Liver (tissue), 9 donors: ENCODE data around the gene MAP4K4. TPM values are rescaled to one million over a fixed set of nuclear protein-coding genes. Genes with fewer than 3 reads are reported as not detected.

Source experiments
- DNase-seq: peaks from one replicate; pipeline ENCODE4 v3.0.0-alpha.2; 2017; ENCODE audit warnings: low spot score
- H3K27ac ChIP-seq, 2 donors: one replicate each; pipeline ENCODE4 v1.7.0; 2013; ENCODE audit warnings: inconsistent platforms in 2 of 2, low read length in 2 of 2, control low read depth in 1 of 2, low read depth in 1 of 2, mild to moderate bottlenecking in 1 of 2
- H3K27me3 ChIP-seq, 4 donors: one replicate each; pipeline versions ENCODE4 v1.6.1 to v1.7.0; 2013; ENCODE audit warnings: low read length in 3 of 4, inconsistent platforms in 1 of 4, mild to moderate bottlenecking in 1 of 4, moderate library complexity in 1 of 4; ENCODE audit not compliant: control insufficient read depth in 4 of 4, insufficient read depth in 4 of 4
- H3K36me3 ChIP-seq, 4 donors: one replicate each; pipeline versions ENCODE4 v1.6.1 to v1.7.0; 2013; ENCODE audit warnings: low read length in 3 of 4, mild to moderate bottlenecking in 3 of 4, low read depth in 1 of 4, moderate library complexity in 1 of 4; ENCODE audit not compliant: control insufficient read depth in 4 of 4, insufficient read depth in 3 of 4
- H3K4me1 ChIP-seq, 4 donors: one replicate each; pipeline versions ENCODE4 v1.6.1 to v1.7.0; 2013; ENCODE audit warnings: low read length in 3 of 4, mild to moderate bottlenecking in 3 of 4, moderate library complexity in 1 of 4; ENCODE audit not compliant: control insufficient read depth in 4 of 4, insufficient read depth in 4 of 4
- H3K4me3 ChIP-seq, 3 donors: one replicate each; pipeline versions ENCODE4 v1.6.1 to v1.7.0; 2013; ENCODE audit warnings: low read length in 3 of 3, control low read depth in 1 of 3, low read depth in 1 of 3, mild to moderate bottlenecking in 1 of 3
- H3K9ac ChIP-seq, 2 donors: one replicate each; pipeline ENCODE4 v1.7.0; 2013; ENCODE audit warnings: low read length in 2 of 2, mild to moderate bottlenecking in 2 of 2, moderate library complexity in 2 of 2, control low read depth in 1 of 2, low read depth in 1 of 2
- H3K9me3 ChIP-seq, 4 donors: one replicate each; pipeline versions ENCODE4 v1.6.1 to v1.7.0; 2013; ENCODE audit warnings: low read length in 3 of 4; ENCODE audit not compliant: control insufficient read depth in 4 of 4
- EGR1 ChIP-seq, 2 donors: IDR thresholded peaks; 2 replicates each; pipeline ENCODE4 v1.6.1; 2016 to 2018; ENCODE audit warnings: antibody characterized with exemption in 2 of 2, low read depth in 2 of 2
- FOXA1 ChIP-seq: IDR thresholded peaks from 2 replicates; pipeline ENCODE4 v1.6.1; 2016; ENCODE audit warnings: antibody characterized with exemption
- FOXA2 ChIP-seq: IDR thresholded peaks from 2 replicates; pipeline ENCODE4 v1.6.1; 2016; ENCODE audit warnings: antibody characterized with exemption
- GABPA ChIP-seq, 2 donors: IDR thresholded peaks in 1 of 2; conservative IDR thresholded peaks in 1 of 2; 2 replicates each; pipeline ENCODE4 v1.6.1; 2016; ENCODE audit warnings: antibody characterized with exemption in 2 of 2, mild to moderate bottlenecking in 1 of 2, moderate library complexity in 1 of 2
- HNF4A ChIP-seq, 2 donors: conservative IDR thresholded peaks; 2 replicates each; pipeline ENCODE4 v1.6.1; 2016; ENCODE audit warnings: antibody characterized with exemption in 2 of 2, mild to moderate bottlenecking in 2 of 2
- HNF4G ChIP-seq: IDR thresholded peaks from 2 replicates; pipeline ENCODE4 v1.6.1; 2016; ENCODE audit warnings: antibody characterized with exemption
- JUND ChIP-seq, 2 donors: IDR thresholded peaks; 2 replicates each; pipeline ENCODE4 v1.6.1; 2016; ENCODE audit warnings: antibody characterized with exemption in 2 of 2
- NR2F2 ChIP-seq: IDR thresholded peaks from 2 replicates; pipeline ENCODE4 v1.6.1; 2016; ENCODE audit warnings: antibody characterized with exemption
- RAD21 ChIP-seq, 2 donors: IDR thresholded peaks; 2 replicates each; pipeline ENCODE4 v1.6.1; 2016; ENCODE audit warnings: antibody characterized with exemption in 2 of 2, mild to moderate bottlenecking in 2 of 2
- RXRA ChIP-seq, 2 donors: IDR thresholded peaks; 2 replicates each; pipeline ENCODE4 v1.6.1; 2017 to 2018; ENCODE audit warnings: antibody characterized with exemption in 2 of 2, mild to moderate bottlenecking in 1 of 2
- SP1 ChIP-seq: IDR thresholded peaks from 2 replicates; pipeline ENCODE4 v1.6.1; 2018; ENCODE audit warnings: antibody characterized with exemption, mild to moderate bottlenecking
- TAF1 ChIP-seq: conservative IDR thresholded peaks from 2 replicates; pipeline ENCODE4 v1.6.1; 2016; ENCODE audit warnings: antibody characterized with exemption, mild to moderate bottlenecking
- YY1 ChIP-seq: IDR thresholded peaks from 2 replicates; pipeline ENCODE4 v1.6.1; 2016; ENCODE audit warnings: antibody characterized with exemption, mild to moderate bottlenecking
- WGBS: extraction: QIAGEN DNeasy Blood & Tissue Kit; methylation state at CpG from one replicate; pipeline ENCODE4 v1.1.7; 2013; 5-methylcytosine and 5-hydroxymethylcytosine counted together
- polyA plus RNA-seq, 2 donors: library from polyadenylated mRNA; stranded (reverse) in 1 of 2; unstranded in 1 of 2; fragments of 200-250 nt in 1 of 2; fragments of >200 nt in 1 of 2; fragmentation: Nextera tagmentation in 1 of 2; extraction: Ambion mirVana in 1 of 2; gene quantifications; one replicate each; pipeline versions ENCODE4 v1.2.1 to v1.2.3, GENCODE V29; 2013 to 2015
- total RNA-seq, 2 donors: library from RNA; depleted of rRNA; stranded (reverse); fragments of >200 nt; gene quantifications; one replicate each; pipeline ENCODE4 v1.2.3, GENCODE V29; 2014
- TF ChIP-seq, protein P1 (sequence below): IDR thresholded peaks from 2 replicates; pipeline ENCODE4 v1.6.1; 2016; ENCODE audit warnings: antibody characterized with exemption, mild to moderate bottlenecking
- TF ChIP-seq, protein P2 (sequence below): IDR thresholded peaks from 2 replicates; pipeline ENCODE4 v1.6.1; 2016; ENCODE audit warnings: antibody characterized with exemption
- TF ChIP-seq, protein P3 (sequence below): fragments of 150-350 bp; IDR thresholded peaks from 2 replicates; pipeline ENCODE4 v1.5.1; 2017; ENCODE audit warnings: improper control_type of control experiment, low read depth, low read length; ENCODE audit not compliant: missing input control
- TF ChIP-seq, protein P4 (sequence below): IDR thresholded peaks from 2 replicates; pipeline ENCODE4 v1.6.1; 2016; ENCODE audit warnings: antibody characterized with exemption
- TF ChIP-seq, protein P5 (sequence below): IDR thresholded peaks from 2 replicates; pipeline ENCODE4 v1.6.1; 2016; ENCODE audit warnings: antibody characterized with exemption
- donor health status: healthy.
- donor health status: healthy.
- donor health status: healthy.
- donor health status: healthy.
- donor health status: healthy.

The MAP4K4 gene
- total and polyA plus RNA-seq, 4 donors: 9.1 to 40.0 (median 23.6) TPM

DNA sequence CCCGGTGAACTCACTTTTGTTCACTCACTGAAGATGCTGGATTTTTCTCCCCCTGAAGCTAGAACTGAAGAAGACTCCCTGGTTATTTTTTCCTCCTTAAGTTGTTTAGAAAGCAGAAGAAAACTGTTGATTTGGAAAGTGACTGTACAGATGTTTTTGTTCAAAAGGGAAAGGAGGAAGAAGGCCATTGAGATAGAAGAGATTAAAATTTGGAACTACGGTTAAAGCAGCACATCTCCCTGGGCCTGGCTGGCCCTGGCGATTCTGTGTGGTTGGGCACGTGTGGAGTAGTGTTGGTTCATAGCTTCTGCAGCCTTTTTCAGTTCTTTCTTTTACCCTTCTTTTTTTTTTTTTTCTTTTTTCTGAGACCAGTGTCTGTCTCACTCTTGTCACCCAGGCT, 109.2 kb downstream of the MAP4K4 start:
- peaks cover 14 to 44% (median 37%) of the 10 kb centered on the region in 4 donors for H3K4me1 ChIP-seq
- H3K27me3 ChIP-seq: no peaks in the 10 kb centered on the region
- H3K9me3 ChIP-seq: no peaks in the 10 kb centered on the region
- H3K9ac ChIP-seq: no peak overlapping the region
- H3K4me3 ChIP-seq: no peak overlapping the region
- no peak for DNase-seq
- peak overlapping the region in 1 of 2 donors; percentile 9 for H3K27ac ChIP-seq
- no peaks in the 10 kb centered on the region for H3K36me3 ChIP-seq
- TF ChIP-seq YY1: no peak
- 68% methylated on average over 4 of the region's 4 CpGs for WGBS

DNA sequence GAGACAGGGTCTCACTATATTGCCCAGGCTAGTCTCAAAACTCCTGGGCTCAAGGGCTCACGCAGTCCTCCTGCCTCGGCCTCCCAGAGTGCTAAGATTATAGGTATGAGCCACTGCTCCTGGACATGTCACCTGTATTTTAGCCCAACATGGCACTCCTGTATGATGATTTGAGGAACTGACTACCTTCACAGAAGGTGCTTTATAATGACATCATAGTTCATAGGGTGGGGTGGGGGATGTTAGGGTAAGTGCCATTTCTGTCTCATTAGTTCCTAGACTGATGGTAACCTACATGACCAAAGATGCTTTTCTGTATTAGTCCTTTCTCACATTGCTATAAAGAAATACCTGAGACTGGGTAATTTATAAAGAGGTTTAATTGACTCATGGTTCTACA, 109.7 kb downstream of the MAP4K4 start:
- no peak for DNase-seq
- 98% methylated on average over 2 of the region's 2 CpGs for WGBS
- TF ChIP-seq GABPA (IDR thresholded peaks at IDR 0.05 in 1 of 2, conservative IDR thresholded peaks at IDR 0.05 in 1 of 2): no peak
- no peak for TF ChIP-seq SP1
- no peak for TF ChIP-seq HNF4A (conservative IDR thresholded peaks at IDR 0.05)
- no peak for TF ChIP-seq RAD21 (IDR thresholded peaks at IDR 0.05)
- TF ChIP-seq, protein P1, sequence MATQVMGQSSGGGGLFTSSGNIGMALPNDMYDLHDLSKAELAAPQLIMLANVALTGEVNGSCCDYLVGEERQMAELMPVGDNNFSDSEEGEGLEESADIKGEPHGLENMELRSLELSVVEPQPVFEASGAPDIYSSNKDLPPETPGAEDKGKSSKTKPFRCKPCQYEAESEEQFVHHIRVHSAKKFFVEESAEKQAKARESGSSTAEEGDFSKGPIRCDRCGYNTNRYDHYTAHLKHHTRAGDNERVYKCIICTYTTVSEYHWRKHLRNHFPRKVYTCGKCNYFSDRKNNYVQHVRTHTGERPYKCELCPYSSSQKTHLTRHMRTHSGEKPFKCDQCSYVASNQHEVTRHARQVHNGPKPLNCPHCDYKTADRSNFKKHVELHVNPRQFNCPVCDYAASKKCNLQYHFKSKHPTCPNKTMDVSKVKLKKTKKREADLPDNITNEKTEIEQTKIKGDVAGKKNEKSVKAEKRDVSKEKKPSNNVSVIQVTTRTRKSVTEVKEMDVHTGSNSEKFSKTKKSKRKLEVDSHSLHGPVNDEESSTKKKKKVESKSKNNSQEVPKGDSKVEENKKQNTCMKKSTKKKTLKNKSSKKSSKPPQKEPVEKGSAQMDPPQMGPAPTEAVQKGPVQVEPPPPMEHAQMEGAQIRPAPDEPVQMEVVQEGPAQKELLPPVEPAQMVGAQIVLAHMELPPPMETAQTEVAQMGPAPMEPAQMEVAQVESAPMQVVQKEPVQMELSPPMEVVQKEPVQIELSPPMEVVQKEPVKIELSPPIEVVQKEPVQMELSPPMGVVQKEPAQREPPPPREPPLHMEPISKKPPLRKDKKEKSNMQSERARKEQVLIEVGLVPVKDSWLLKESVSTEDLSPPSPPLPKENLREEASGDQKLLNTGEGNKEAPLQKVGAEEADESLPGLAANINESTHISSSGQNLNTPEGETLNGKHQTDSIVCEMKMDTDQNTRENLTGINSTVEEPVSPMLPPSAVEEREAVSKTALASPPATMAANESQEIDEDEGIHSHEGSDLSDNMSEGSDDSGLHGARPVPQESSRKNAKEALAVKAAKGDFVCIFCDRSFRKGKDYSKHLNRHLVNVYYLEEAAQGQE: no peak
- TF ChIP-seq HNF4G: no peak
- TF ChIP-seq, protein P2, sequence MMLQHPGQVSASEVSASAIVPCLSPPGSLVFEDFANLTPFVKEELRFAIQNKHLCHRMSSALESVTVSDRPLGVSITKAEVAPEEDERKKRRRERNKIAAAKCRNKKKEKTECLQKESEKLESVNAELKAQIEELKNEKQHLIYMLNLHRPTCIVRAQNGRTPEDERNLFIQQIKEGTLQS: no peak
- TF ChIP-seq, protein P3, sequence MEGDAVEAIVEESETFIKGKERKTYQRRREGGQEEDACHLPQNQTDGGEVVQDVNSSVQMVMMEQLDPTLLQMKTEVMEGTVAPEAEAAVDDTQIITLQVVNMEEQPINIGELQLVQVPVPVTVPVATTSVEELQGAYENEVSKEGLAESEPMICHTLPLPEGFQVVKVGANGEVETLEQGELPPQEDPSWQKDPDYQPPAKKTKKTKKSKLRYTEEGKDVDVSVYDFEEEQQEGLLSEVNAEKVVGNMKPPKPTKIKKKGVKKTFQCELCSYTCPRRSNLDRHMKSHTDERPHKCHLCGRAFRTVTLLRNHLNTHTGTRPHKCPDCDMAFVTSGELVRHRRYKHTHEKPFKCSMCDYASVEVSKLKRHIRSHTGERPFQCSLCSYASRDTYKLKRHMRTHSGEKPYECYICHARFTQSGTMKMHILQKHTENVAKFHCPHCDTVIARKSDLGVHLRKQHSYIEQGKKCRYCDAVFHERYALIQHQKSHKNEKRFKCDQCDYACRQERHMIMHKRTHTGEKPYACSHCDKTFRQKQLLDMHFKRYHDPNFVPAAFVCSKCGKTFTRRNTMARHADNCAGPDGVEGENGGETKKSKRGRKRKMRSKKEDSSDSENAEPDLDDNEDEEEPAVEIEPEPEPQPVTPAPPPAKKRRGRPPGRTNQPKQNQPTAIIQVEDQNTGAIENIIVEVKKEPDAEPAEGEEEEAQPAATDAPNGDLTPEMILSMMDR: no peak
- no peak for TF ChIP-seq EGR1 (IDR thresholded peaks at IDR 0.05; ENCODE audit: low read depth in 2 of 2)
- no peak for TF ChIP-seq FOXA2
- TF ChIP-seq RXRA (IDR thresholded peaks at IDR 0.05): no peak
- TF ChIP-seq, protein P4, sequence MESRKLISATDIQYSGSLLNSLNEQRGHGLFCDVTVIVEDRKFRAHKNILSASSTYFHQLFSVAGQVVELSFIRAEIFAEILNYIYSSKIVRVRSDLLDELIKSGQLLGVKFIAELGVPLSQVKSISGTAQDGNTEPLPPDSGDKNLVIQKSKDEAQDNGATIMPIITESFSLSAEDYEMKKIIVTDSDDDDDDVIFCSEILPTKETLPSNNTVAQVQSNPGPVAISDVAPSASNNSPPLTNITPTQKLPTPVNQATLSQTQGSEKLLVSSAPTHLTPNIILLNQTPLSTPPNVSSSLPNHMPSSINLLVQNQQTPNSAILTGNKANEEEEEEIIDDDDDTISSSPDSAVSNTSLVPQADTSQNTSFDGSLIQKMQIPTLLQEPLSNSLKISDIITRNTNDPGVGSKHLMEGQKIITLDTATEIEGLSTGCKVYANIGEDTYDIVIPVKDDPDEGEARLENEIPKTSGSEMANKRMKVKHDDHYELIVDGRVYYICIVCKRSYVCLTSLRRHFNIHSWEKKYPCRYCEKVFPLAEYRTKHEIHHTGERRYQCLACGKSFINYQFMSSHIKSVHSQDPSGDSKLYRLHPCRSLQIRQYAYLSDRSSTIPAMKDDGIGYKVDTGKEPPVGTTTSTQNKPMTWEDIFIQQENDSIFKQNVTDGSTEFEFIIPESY: no peak
- TF ChIP-seq, protein P5, sequence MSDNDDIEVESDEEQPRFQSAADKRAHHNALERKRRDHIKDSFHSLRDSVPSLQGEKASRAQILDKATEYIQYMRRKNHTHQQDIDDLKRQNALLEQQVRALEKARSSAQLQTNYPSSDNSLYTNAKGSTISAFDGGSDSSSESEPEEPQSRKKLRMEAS: no peak
- no peak for TF ChIP-seq NR2F2
- no peak for TF ChIP-seq JUND (IDR thresholded peaks at IDR 0.05)
- TF ChIP-seq YY1: no peak
- TF ChIP-seq TAF1: no peak
- no peak for TF ChIP-seq FOXA1
- H3K36me3 ChIP-seq: no peaks in the 10 kb centered on the region
- no peaks in the 10 kb centered on the region for H3K27me3 ChIP-seq
- H3K9ac ChIP-seq: no peak overlapping the region
- H3K27ac ChIP-seq: no peak overlapping the region
- peaks cover 14 to 40% (median 36%) of the 10 kb centered on the region in 4 donors for H3K4me1 ChIP-seq
- no peak overlapping the region for H3K4me3 ChIP-seq
- H3K9me3 ChIP-seq: no peaks in the 10 kb centered on the region
